HG02943 (cell line): ENCODE measurements around the gene TMEM125.

Experiments used
- ATAC-seq: cut with Tn5 transposase; IDR thresholded peaks from one replicate; pipeline ENCODE4 v1.9.1; 2021; ENCODE audit warnings: mild to moderate bottlenecking, low read depth, moderate library complexity; ENCODE audit not compliant: unreplicated experiment

TMEM125 gene

DNA sequence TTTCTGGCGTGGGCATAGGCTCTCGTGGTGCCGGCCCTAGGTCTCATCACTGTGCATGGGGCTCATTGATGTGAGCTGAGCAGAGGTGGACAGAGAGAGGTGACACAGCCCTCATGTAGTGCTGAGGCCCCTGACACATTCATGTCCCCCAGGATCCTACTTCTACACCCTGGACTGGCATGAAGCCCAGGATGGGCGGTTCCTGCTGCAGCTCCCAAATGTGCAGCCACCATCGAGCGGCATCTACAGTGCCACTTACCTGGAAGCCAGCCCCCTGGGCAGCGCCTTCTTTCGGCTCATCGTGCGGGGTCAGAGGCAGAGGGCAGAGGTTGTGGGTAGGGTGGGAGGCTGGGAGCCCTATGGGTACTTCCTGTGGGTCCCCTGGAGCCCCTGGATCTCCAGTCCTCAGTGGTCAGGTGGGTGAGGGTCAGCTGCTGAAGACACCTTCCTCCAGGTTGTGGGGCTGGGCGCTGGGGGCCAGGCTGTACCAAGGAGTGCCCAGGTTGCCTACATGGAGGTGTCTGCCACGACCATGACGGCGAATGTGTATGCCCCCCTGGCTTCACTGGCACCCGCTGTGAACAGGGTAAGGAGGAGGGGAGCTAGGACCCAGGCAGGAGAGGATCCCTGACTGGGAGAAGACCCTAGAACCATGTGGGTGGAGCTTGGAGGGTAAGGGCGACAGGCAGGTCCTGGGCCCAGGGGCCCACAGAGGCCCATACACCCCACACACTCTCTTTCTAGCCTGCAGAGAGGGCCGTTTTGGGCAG, 37.1 kb downstream of the TMEM125 start:
- no peak for ATAC-seq

DNA sequence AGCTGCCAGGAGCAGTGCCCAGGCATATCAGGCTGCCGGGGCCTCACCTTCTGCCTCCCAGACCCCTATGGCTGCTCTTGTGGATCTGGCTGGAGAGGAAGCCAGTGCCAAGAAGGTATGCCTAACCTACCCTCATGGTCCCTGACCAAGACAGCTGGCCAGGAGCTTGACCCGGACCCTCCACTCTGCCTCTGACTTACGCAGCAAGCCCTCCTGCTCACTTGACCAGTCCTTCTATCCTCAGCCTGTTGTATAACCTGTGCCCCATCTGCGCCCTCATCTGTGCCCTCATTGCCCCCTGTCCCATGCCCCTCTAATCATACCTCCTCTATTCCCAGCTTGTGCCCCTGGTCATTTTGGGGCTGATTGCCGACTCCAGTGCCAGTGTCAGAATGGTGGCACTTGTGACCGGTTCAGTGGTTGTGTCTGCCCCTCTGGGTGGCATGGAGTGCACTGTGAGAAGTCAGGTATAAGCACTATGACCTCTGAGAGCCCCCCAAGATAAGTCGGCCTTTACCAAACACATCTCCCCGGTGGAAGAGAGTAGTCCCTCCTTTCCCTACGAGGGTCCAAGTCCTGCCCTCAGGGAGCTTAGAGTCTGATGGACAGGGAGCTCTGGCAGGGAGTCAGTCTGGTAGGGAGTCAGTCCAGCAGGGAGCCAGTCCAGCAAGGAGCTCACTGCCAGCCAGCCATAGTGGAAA, 37.8 kb downstream of the TMEM125 start:
- no peak for ATAC-seq

GRCh38 chr1:43308635-43309404, 39.0 kb downstream of the TMEM125 start:
- ATAC-seq = no peak

- no peak for ATAC-seq
These were observed 39.7 kb downstream of the TMEM125 start for GRCh38 chr1:43309405-43310025.

- ATAC-seq = no peak
These were observed 41.7 kb downstream of the TMEM125 start for GRCh38 chr1:43311521-43311920.

DNA sequence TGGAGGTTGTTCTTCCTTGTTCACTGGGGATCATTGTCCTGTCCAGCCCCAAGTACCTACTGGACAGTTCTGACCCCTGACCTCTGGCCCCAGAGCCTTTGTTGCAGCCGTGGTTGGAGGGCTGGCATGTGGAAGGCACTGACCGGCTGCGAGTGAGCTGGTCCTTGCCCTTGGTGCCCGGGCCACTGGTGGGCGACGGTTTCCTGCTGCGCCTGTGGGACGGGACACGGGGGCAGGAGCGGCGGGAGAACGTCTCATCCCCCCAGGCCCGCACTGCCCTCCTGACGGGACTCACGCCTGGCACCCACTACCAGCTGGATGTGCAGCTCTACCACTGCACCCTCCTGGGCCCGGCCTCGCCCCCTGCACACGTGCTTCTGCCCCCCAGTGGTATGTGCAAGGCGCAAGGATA, 42.4 kb downstream of the TMEM125 start:
- ATAC-seq = no peak

- no peak for ATAC-seq
These were observed 43.1 kb downstream of the TMEM125 start for GRCh38 chr1:43312663-43313515.

GRCh38 chr1:43313771-43314170, 44.0 kb downstream of the TMEM125 start:
- no peak for ATAC-seq

DNA sequence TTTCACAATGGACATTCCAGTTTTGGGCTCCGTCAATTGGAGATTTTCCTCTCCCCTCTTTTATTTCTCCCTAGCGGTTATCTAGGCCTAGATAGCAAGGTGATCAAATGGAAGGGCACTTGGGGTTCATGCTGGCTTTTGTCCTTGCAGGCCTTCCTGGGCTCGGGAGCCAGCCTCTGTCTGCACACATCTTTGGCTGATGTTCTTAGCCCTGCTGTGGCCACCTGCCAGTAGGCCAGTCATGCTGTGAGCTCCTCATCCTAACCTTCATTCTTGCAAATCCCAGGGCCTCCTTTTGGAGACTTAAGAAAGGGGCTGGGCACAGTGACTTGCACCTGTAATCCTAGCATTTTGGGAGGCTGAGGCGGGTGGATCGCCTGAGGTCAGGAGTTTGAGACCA, 44.5 kb downstream of the TMEM125 start:
- ATAC-seq = no peak

DNA sequence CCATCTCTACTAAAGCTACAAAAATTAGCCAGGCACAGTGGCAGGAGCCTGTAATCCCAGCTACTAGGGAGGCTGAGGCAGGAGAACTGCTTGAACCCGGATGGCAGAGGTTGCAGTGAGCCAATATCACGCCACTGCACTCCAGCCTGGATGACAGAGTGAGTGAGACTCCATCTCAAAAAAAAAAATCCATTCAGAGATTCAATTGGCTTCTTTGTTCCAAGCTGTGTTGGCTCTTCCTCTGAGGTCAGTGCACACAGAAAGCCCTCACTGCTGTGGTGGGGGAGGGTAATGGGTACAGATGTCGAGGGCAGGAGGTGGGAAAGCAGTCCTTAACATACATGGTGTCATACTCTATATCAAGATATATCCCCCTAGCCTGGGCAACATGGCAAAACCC, 45.7 kb downstream of the TMEM125 start:
- ATAC-seq = no peak

DNA sequence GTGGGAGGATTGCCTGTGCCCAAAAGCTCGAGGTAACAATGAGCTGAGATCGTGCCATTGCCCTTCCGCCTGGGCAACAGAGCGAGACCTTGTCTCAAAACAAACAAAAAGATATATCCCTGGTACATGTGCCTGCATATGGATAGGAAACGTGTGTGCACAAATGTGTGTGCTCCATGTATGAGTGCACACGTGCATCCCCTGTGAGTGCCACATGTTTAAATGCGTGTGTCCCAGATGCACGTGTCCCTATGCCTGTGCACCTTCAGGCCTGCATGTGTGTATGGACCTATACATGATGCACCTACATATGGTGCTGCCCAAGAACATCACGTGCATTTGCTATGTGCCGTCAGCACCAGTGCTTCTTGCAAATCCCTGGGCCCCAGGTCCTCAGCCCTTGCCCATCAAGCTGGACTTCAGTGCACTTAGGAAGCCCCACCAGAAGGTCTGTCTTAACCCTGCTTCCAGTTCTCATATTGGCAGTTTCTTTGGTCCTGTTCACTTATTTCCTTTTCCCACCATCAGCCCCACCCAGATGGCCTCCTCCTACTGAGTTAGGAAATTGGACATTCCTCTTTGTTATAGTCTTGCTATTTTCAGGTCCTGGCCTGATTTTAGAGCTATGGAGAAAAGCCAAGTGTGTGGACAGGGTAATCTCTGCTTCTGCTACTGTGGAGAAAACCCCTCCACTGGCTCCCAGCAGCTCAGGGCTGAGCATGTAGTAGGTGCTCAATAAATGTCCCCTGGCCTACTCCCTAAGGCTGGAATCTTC, 46.4 kb downstream of the TMEM125 start:
- ATAC-seq = no peak

- ATAC-seq = no peak
These were observed 47.1 kb downstream of the TMEM125 start for GRCh38 chr1:43316738-43317520.

- ATAC-seq = no peak
These were observed 48.2 kb downstream of the TMEM125 start for GRCh38 chr1:43317817-43318471.

GRCh38 chr1:43318831-43319230, 49.0 kb downstream of the TMEM125 start:
- no peak for ATAC-seq

GRCh38 chr1:43319288-43319687, 49.5 kb downstream of the TMEM125 start:
- no peak for ATAC-seq

- no peak for ATAC-seq
These were observed 50.0 kb downstream of the TMEM125 start for GRCh38 chr1:43319766-43320165.

DNA sequence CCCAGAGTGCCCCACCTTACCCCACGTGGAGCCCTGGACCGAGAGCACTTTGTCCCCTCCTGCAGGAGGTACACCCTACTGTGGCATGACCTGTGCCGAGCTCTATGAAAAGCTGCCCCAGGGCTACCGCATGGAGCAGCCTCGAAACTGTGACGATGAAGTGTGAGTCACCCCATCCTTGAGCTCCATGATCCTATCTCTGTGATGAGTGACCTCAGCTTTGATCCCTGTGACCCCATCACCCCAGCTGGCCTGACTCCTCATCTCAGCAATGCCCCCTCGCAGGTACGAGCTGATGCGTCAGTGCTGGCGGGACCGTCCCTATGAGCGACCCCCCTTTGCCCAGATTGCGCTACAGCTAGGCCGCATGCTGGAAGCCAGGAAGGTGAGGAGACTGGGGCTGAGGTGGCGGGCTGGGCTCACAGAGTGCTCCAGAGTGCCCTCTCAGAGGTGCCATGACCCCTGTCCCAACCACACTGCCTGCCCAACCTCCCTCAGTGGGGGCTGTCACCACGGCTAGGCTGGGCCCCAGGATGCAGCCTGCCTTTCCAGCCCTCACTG, 51.6 kb downstream of the TMEM125 start:
- ATAC-seq = no peak

DNA sequence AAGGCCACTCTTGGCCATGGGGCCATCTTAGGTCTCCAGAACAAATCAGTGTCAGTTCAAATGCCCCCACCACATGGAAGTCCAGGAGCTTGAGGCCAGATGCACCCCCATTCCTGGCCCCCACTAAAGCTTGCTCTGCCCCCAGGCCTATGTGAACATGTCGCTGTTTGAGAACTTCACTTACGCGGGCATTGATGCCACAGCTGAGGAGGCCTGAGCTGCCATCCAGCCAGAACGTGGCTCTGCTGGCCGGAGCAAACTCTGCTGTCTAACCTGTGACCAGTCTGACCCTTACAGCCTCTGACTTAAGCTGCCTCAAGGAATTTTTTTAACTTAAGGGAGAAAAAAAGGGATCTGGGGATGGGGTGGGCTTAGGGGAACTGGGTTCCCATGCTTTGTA, 52.7 kb downstream of the TMEM125 start:
- no peak for ATAC-seq
